IPS-NIHi7 (cell line): ENCODE measurements around the gene HES2.
"Not testable (repeated sequence)": the region's sequence is repeated elsewhere in the genome, so short reads cannot be mapped to it uniquely, and the experiment has no call there.

Source experiments
- DNase-seq: peaks from one replicate; pipeline ENCODE4 v3.0.0; 2012; ENCODE audit warnings: mixed read lengths; ENCODE audit errors: extremely low spot score

HES2 gene, protein sequence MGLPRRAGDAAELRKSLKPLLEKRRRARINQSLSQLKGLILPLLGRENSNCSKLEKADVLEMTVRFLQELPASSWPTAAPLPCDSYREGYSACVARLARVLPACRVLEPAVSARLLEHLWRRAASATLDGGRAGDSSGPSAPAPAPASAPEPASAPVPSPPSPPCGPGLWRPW

DNA sequence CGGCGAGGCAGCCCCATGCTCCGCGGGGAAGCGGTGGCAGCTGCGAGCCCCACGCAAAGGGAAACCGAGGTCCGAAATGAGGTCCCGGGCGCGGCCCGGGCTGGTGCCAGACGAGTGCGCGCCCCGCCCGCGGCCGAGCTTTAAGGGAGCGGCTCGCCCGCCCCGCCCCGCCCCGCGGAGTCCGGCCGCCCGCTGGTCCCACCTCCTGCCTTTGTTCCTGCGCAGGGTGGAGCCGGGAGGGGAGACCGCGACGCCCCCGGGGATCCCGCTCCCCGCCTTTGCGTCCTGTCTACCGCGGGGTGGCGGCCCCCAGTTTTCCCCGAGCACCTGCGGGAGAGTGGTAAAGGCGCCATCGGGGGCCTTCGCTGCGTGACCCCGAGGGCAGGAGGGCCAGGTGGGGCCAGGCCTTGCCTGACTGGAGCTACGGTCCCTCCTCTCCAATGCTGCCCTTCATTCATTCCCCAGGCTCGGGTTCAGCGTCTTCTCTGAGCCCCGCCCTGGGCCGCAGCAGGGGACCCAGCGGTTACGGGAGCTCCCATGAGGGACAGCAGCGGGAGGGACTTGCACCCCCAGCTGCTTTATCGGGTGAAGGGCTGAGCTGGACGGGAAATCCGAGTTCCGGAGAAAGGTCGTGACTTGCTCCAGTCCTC lies at the start of gene HES2:
Gene HES2, minus strand, starts transcription at position 116 of the 650 bp plus-strand sequence. Its CDS starts 99 bp downstream, at position 17.
- peak; percentile 64 for DNase-seq

DNA sequence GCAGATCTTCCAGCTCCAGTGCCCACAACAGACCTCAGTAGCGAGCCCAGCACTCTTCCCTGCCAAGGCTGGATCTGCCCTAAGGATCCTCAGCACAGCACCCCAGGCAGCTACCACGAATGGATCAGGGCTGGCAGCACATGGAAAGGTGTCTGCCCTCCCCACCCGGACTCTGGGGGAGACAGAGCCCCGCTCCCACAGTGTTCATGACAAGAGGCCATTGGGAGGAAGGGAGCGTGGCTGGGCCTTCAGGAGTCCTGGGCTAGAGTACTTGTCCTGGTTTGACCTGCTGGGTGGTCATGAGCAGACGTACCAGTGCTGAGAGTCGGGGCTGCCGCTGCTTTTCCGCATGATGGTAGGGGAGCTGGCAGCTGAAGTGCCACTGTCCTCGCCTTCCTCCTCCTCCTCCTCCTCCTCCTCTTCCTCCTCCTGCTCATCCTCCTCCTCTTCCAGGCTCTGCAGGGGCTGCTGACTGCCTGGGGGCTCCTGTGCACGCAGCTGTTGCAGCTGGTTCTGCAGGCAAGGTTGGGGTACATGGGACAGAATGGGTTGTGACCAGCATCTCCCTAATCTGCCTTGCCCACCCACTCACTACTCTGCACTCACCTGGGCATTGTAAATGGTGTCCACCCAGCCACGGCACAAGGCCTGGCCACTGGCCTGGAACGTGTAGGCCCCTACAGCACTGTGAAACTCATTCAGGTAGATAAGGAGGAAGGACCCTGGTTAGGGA lies 49.2 kb upstream of the HES2 start:
- no peak for DNase-seq

GRCh38 chr1:6467744-6468688 lies 48.3 kb upstream of the HES2 start:
- DNase-seq = no peak

DNA sequence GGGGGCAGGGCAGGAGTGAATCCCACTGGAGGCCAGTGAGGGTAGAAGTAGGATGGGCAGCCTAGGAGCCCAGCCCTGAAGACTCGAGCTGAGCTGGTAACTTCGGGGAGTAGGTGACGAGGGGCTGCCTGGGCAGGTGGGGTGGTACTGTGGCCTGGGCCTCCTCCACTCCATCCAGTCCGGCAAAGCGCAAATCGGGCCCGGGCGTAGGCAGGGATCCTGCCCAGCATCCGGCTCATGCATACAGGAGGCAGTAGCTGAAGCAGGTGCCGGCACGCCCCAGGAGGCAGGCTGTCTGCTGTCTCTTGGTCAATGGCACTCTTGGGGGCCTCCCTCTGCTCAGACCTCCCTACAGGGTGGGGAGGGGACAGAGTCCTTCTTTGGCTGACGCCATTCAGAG lies 47.5 kb upstream of the HES2 start:
- no peak for DNase-seq

DNA sequence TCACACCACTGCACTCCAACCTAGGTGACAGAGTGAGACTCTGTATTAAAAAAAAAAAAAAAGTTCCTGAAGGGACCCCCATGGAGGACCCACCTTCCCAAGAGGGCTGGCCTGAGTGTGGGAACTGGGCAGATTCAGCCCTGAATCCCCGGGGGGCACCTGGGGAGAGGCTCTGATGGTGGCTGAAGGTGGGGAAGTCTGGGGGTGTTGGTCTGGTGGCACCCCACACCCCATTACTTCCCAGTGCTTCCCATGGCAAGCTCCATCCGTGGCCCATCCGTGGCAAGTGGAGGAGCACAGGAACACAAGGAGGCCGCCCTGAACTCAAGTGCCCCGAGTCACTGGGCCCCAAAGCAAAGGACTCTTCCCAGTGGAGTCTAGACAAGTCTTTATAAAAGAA lies 47.0 kb upstream of the HES2 start:
- DNase-seq = no peak

DNA sequence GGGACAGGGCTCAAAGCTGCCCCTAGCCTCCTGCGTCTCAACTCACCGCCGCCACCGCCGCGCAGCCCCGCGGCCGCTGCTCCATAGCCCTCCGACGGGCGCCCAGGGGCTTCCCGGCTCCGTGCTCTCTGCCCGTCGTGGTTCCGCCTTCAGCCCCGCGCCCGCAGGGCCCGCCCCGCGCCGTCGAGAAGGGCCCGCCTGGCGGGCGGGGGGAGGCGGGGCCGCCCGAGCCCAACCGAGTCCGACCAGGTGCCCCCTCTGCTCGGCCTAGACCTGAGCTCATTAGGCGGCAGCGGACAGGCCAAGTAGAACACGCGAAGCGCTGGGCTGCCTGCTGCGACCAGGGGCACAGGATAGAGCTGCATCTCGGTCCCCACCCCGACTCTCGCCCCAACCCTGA lies 46.3 kb upstream of the HES2 start, which contains the start of gene TNFRSF25:
Gene TNFRSF25, minus strand, starts transcription at position 151 of the 400 bp plus-strand sequence. Its CDS starts 66 bp downstream, at position 85.
- peak; percentile 61 for DNase-seq

DNA sequence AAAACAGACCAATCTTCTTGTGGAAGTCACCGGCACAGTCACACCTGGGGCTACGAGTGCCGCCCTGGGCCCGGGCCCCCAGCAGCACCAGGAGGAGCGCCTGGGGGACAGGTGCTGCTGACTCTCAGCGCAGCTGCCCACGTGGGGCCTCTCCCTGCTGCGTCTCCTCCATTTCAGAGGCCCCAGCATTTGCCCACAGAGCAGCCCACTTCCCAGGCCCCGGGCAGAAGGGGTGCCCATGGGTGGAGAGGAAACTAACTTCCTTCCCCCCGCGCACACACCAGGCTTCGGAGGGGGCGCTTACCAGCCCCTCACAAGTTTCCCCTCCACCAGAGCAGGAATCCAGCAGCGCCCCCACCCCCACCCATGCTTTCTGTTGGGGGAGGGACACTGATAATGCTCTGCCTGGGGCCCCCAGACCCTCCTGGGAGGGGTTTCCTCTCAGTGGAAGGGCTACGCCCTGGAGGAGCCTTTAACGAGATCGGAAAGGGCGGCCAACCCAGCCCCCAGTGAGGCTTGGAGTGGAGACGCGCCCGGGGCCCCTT lies 45.8 kb upstream of the HES2 start:
- no peak for DNase-seq

DNA sequence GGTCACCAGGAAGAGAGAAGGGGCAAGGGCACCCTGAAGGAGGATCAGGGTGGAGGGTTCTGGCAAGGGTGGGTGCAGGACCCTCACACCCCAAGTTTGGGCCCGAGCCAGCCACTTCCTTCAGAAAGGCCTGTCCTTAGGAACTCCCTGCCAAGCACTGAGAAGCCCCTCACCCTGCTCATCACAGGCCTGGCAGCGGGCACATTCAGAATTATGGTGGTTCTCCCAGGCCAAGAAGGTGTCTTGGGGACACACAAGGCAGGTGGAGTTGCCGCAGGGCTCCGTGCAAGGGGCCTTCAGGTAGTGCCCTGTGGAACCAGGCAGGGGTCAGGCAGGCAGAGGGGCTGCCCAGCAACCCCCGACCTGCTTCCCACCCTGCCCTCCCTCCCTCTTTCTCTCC lies 45.2 kb upstream of the HES2 start:
- no peak for DNase-seq

DNA sequence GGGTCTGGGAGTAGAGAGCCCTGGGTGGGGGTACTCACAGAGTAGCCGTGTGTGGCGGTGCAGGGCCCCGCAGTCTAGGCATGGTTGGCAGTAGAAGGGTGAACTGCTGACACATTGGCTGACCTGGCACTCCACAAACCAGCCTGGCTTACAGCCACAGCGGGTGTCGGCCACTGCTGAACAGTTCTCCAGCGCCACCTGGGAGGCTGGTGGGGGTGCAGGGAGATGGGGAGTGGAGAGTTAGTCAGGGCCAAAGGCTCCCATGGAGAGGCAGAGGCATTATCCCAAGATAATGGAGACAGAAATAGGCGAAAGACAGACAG lies 44.8 kb upstream of the HES2 start:
- no peak for DNase-seq

DNA sequence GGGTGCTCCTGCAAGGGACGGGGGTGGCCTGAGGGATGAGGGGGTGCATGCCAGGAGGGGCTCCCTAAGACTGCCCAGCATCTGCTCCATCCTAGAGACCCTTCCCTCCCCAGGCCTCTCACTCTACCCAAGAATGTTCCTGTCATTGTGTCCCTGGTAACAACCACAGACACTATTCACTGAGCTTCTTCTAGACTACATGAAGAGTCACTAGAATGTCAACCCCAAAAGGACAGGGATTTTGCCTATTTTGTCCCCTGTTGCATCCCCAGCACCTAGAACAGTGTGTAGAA lies 43.3 kb upstream of the HES2 start:
- DNase-seq = no peak

- DNase-seq = no peak
Observed at GRCh38 chr1:6462412-6463119, 42.8 kb upstream of the HES2 start.

DNA sequence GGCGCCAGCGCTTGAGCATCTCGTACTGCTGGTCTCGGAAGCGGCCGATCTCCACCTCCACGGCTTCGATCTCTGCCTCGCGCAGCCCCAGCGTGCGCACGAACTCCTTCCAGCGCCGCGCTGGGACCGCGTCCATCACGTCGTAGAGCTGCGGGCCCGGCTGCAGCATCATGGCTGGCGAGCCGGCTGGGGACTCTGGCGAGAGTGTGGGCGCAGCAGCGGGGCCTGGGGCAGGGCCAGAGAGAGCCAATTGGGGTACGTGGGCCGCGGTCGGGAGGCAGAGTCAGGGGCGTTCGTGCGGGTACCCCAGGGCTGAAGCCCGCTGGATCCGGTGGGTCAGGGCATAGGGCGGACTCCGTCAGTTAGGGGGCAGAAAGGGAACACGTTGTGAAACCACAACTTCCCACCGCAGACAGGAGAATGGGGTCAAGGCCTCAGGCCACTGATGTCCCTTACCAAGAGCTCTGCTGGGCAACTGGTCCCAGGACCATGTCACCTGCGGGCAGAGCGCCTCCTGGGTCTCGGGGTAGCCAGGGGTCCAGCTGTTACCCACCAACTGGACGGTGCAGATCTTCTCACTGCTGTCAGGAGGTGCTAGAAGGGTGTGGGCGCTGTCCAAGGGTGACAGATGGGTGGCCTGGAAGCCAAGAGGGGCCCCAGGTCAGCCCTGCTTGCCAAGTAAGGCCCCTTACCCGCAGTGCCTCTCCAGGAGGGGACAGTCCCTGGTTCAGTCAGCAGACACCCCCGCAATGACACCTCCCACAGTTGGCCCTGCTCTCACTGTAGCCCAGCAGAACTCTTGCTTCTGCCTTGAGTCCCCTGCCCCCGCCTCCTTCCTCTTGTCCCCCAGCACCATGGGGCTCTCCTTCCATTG lies 42.1 kb upstream of the HES2 start:
- no peak for DNase-seq

DNA sequence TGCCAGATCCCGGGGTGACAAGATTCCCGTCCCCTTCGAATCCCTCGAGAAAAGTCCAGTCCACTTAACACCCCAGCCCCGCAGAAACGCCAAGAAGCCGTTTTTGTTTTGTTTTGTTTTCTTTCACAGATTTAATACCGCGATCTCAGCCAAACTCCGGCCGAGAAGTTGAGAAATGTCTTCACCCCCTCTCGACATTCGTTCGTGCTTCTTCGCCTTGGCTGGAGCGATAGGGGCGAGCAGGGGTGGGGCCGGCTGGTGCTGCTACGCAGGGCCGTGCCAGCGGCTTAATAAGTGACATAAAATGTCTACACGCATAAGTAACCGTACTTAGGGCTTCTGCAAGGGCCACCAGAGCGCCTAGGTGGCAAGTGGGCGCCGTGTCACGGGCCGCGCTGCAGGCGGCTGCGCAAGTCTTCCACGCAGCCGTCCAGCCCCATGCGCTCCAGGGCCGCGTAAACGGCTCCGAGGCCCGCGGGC lies 41.4 kb upstream of the HES2 start:
- no peak for DNase-seq

DNA sequence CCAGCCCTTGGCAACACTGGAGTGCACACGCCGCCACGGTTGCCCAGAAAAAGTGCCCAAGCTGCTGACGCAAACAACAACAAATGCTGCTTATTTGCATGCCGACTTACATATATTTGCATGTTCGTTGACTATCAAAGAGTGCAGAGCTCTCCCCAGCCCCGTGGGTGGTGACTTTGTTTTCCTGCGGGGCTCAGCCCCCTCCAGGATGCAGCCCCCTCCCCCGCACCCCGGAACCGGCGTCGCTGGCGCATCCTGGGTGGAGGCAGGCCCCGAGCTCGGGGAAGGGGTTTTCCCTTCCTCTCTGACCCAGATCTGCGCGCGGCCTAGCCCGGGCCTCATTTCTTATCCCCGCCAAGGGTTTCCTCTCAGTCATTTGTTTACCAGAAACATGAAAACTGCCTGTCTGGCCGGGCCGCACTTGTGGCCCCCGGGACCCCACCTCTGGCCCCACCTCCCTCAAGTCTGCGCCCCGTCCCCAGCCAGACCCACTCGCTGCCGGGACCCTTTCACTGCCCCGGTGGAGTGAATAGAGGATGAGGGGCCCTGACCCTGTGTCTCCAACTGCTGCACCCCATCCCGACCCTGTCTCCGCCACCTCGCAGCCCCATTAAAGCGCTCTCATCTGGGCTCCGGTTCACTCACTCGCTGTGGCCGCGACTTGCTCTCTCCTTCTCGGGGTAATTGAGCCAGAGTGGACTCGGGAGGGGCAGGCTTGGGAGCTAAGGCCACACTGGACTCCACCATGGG lies 40.8 kb upstream of the HES2 start:
- no peak for DNase-seq

DNA sequence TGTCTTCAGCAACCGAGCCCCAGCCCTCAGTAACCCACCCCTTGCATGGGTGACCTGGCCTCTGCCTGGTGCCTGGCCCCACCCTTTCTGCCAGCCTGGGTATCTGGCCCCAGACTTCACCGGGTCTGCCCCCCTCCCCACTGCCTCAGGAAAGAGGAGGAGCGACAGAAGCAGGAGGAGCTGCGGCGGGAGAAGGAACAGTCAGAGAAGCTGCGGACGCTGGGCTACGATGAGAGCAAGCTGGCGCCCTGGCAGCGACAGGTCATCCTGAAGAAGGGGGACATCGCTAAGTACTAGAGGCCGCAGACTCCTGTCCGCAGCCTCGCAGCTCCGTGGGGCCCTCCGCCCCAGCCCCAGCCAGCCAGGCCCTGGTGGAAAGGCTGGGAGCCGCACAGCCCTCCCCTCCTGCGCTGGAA lies 40.1 kb upstream of the HES2 start:
- DNase-seq = peak; percentile 43

DNA sequence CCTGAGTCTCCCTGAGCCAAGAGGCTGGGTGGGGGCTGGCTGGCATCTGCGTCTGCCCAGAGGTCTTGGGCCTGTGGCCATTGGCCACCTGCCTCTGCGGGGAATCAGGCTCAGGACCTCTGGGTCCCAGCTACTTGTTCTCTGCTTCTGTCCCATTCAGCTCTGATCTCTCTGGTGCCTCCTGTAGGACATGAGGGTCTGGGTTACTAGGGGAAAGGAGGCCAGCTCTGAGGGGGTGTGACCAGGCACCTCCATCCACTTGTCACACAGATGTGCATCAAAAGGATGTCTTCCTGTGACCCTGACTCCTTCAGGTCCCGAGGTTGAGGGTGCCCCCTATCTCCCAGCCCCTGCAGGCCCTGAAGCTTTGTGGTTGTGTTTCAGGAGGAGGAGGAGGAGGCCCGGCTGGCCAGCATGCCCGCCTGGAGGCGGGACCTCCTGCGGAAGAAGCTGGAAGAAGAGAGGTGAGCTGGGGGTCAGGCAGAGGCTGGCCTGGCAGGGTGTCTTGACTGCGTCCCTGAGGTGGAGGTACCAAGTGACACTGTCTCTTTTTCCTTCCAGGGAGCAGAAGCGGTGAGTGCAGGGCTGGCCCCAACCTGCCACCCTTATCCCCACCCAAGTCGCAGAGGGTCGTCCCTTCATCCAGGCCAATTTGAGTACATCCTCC lies 37.2 kb upstream of the HES2 start:
- DNase-seq = no peak

- DNase-seq = not testable (repeated sequence)
Observed at GRCh38 chr1:6455752-6456520, 36.2 kb upstream of the HES2 start.
